ENCODE data around the gene TSPO.

The TSPO gene

GRCh38 chr22:43181321-43182076, 30.1 kb downstream of the TSPO start:
- no peak for DNase-seq

GRCh38 chr22:43182118-43182517, 30.8 kb downstream of the TSPO start:
- DNase-seq = no peak

GRCh38 chr22:43182726-43183125, 31.4 kb downstream of the TSPO start:
- no peak for DNase-seq

GRCh38 chr22:43183496-43184277, 32.3 kb downstream of the TSPO start:
- DNase-seq = no peak

GRCh38 chr22:43185860-43186261, 34.5 kb downstream of the TSPO start:
- peak; percentile 63 for DNase-seq

- DNase-seq = peak; percentile 8
Observed at GRCh38 chr22:43186272-43187170, 35.2 kb downstream of the TSPO start, which contains the start of gene TTLL12. TSS of gene TTLL12 (minus strand) at chr22:43187134. CDS start at chr22:43187069, 65 bp downstream.

- DNase-seq = peak; percentile 88
Observed at GRCh38 chr22:43187171-43188099, 36.1 kb downstream of the TSPO start.

GRCh38 chr22:43188829-43189545, 37.6 kb downstream of the TSPO start:
- DNase-seq = no peak

- no peak for DNase-seq
Observed at GRCh38 chr22:43191831-43192230, 40.5 kb downstream of the TSPO start.

- DNase-seq = no peak
Observed at GRCh38 chr22:43197271-43197941, 46.0 kb downstream of the TSPO start.

GRCh38 chr22:43198126-43198525, 46.8 kb downstream of the TSPO start:
- DNase-seq = no peak

GRCh38 chr22:43198936-43199335, 47.6 kb downstream of the TSPO start:
- no peak for DNase-seq

- DNase-seq = no peak
Observed at GRCh38 chr22:43199541-43199940, 48.2 kb downstream of the TSPO start.

GRCh38 chr22:43200031-43200430, 48.7 kb downstream of the TSPO start:
- no peak for DNase-seq

GRCh38 chr22:43200555-43200954, 49.2 kb downstream of the TSPO start:
- no peak for DNase-seq

- DNase-seq = no peak
Observed at GRCh38 chr22:43201486-43202219, 50.3 kb downstream of the TSPO start.

- DNase-seq = no peak
Observed at GRCh38 chr22:43202326-43202725, 51.0 kb downstream of the TSPO start.

- no peak for DNase-seq
Observed at GRCh38 chr22:43202756-43203410, 51.5 kb downstream of the TSPO start.

- DNase-seq = no peak
Observed at GRCh38 chr22:43203471-43203981, 52.2 kb downstream of the TSPO start.

Measured in NCI-H1105 (cell line).